Measurements from ENCODE around the gene CABCOCO1. TPM values are rescaled to one million over a fixed set of nuclear protein-coding genes. Genes with fewer than 3 reads are reported as not detected.

Gene CABCOCO1
- total and polyA plus RNA-seq, 2 of the 13 experiments (the other 11 are each of a cell fraction or from before 2014, with no cell fraction given) = not detected

GRCh38 chr10:61804414-61804813, 141.7 kb downstream of the CABCOCO1 start:
- Histone ChIP-seq H3K9ac (ENCODE audit: insufficient read depth, low read depth, low read length) (no peak overlapping the region), H3K9me3 (ENCODE audit: low read length) (no peaks in the 10 kb centered on the region), H3K4me1 (ENCODE audit: insufficient read depth, low read length) (no peaks in the 10 kb centered on the region), H2AFZ (ENCODE audit: low read length) (no peak overlapping the region), H3K27ac (ENCODE audit: extremely low read length, insufficient read depth, low read length) (no peak overlapping the region), H3K4me3 (replicated peaks in 1 of 3; ENCODE audit: insufficient read depth in 1 of 3, low read depth in 2 of 3, low read length in 3 of 3) (no peak overlapping the region), H3K36me3 (replicated peaks in 1 of 2; ENCODE audit: control insufficient read depth in 1 of 2, insufficient read depth in 2 of 2, low read length in 2 of 2) (no peaks in the 10 kb centered on the region), H3K79me2 (ENCODE audit: insufficient read depth, low read length) (no peaks in the 10 kb centered on the region), H3K4me2 (ENCODE audit: low read depth, low read length) (no peak overlapping the region), H4K20me1 (ENCODE audit: insufficient read depth, low read length) (no peaks in the 10 kb centered on the region), H3K27me3 (ENCODE audit: control insufficient read depth in 1 of 2, insufficient read depth in 2 of 2, low read length in 2 of 2) (no peaks in the 10 kb centered on the region)
- BruUV-seq (replicated peaks) = no TSS peak
- WGBS (ENCODE audit: low lambda C conversion rate) = 29% methylated on average over 1 of the region's 1 CpG
- intact Hi-C loops (cut with micrococcal nuclease; ENCODE audit: unreplicated experiment) = no loop called here
- in situ Hi-C loops (cut with HindIII; ENCODE audit: extremely low pct_ligation_motif_present, low pct_unique_long_range_greater_than_20kb) = no loop called here
- DNase-seq (ENCODE audit: low spot score) (no peak), ATAC-seq (no peak), FAIRE-seq (no peak)
- POLR2A ChIA-PET = no interaction called here
- CTCF ChIA-PET (ENCODE audit: low intra/inter-chr PET ratio, low total read pairs) = no interaction called here
- TF ChIP-seq NFE2L2 (IDR thresholded peaks at IDR 0.05; ENCODE audit: low read length) (peak; percentile 93), MAFF (IDR thresholded peaks at IDR 0.05; ENCODE audit: low read depth, low read length) (peak; percentile 78), ZUFSP (CRISPR knock-in tag; IDR thresholded peaks at IDR 0.05; ENCODE audit: borderline replicate concordance) (no peak), MAFG (CRISPR knock-in tag; IDR thresholded peaks at IDR 0.05) (no peak), MAFK (conservative IDR thresholded peaks at IDR 0.05 in 1 of 2, IDR thresholded peaks at IDR 0.05 in 1 of 2; ENCODE audit: low read length in 2 of 2) (peak; percentile 78 to 81)

GRCh38 chr10:61805091-61805490, 142.4 kb downstream of the CABCOCO1 start:
- Histone ChIP-seq H3K9me3 (ENCODE audit: low read length) (no peaks in the 10 kb centered on the region), H3K79me2 (ENCODE audit: insufficient read depth, low read length) (no peaks in the 10 kb centered on the region), H2AFZ (ENCODE audit: low read length) (no peak overlapping the region), H3K4me3 (replicated peaks in 1 of 3; ENCODE audit: insufficient read depth in 1 of 3, low read depth in 2 of 3, low read length in 3 of 3) (no peak overlapping the region), H3K4me1 (ENCODE audit: insufficient read depth, low read length) (no peaks in the 10 kb centered on the region), H3K27me3 (ENCODE audit: control insufficient read depth in 1 of 2, insufficient read depth in 2 of 2, low read length in 2 of 2) (no peaks in the 10 kb centered on the region), H3K9ac (ENCODE audit: insufficient read depth, low read depth, low read length) (no peak overlapping the region), H3K4me2 (ENCODE audit: low read depth, low read length) (no peak overlapping the region), H4K20me1 (ENCODE audit: insufficient read depth, low read length) (no peaks in the 10 kb centered on the region), H3K27ac (ENCODE audit: extremely low read length, insufficient read depth, low read length) (no peak overlapping the region), H3K36me3 (replicated peaks in 1 of 2; ENCODE audit: control insufficient read depth in 1 of 2, insufficient read depth in 2 of 2, low read length in 2 of 2) (no peaks in the 10 kb centered on the region)
- in situ Hi-C loops (cut with HindIII; ENCODE audit: extremely low pct_ligation_motif_present, low pct_unique_long_range_greater_than_20kb) (no loop called here), intact Hi-C loops (cut with micrococcal nuclease; ENCODE audit: unreplicated experiment) (no loop called here)
- ATAC-seq (no peak), DNase-seq (ENCODE audit: low spot score) (no peak), FAIRE-seq (no peak)
- BruUV-seq (replicated peaks) = no TSS peak
- ChIA-PET CTCF (ENCODE audit: low intra/inter-chr PET ratio, low total read pairs) (no interaction called here), POLR2A (no interaction called here)
- TF ChIP-seq THYN1 (CRISPR knock-in tag; IDR thresholded peaks at IDR 0.05; ENCODE audit: borderline replicate concordance, low read depth) (no peak), ZSCAN25 (CRISPR knock-in tag; IDR thresholded peaks at IDR 0.05) (no peak), CENPBD1 (CRISPR knock-in tag; IDR thresholded peaks at IDR 0.05; ENCODE audit: borderline replicate concordance, low read depth) (no peak), PHF21A (CRISPR knock-in tag; IDR thresholded peaks at IDR 0.05) (no peak), PBX2 (CRISPR knock-in tag; IDR thresholded peaks at IDR 0.05) (no peak)
- no CpG with 5 or more reads among the region's 3 CpGs for WGBS (ENCODE audit: low lambda C conversion rate)

All from HepG2 (cell line).